HG02588 (cell line): Measurements from ENCODE around the gene CHMP4B.

Source experiments
- ATAC-seq: cut with Tn5 transposase; IDR thresholded peaks from one replicate; pipeline ENCODE4 v1.9.1; 2021; ENCODE audit warnings: mild to moderate bottlenecking, moderate library complexity; ENCODE audit not compliant: unreplicated experiment

The CHMP4B gene

DNA sequence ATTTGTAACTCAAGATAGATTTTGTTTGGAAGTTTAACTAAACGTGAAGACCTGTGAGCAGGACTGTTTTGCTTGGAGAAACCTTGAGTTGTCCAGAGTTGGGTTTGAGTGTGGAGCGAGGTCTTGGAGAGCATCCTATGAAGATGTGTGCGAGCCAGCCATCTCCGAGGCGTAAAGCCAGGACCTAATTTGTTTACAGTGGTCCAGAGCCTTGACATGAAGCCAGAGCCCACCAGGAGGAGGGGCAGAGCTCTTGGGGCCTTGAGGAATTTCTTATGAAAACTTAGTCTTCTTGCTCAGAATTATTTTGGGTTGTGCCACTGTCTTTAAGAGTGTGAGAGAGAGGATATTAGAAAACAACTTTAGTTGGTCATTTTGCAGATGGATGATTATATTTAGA lies 6.3 kb downstream of the CHMP4B start:
- ATAC-seq: no peak

DNA sequence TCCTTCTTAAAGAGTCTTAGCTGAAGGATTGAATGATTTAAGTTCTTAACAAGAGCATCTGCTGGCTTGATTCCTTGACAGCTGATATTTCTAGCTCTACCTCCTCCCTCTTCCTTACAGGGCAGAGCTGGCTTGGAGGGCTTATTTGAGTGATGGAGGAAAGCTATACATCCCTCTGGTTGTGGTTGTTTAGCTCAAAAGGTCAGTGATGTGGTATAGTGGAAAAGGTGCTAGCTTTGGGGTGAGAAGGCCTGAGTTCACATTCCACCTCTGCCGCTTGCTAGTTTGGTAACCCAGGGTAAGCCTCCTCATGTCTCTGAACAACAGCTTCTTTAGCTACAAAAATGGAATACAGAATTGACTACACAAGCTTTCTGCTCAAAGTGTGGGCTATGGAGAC lies 8.3 kb downstream of the CHMP4B start:
- no peak for ATAC-seq

DNA sequence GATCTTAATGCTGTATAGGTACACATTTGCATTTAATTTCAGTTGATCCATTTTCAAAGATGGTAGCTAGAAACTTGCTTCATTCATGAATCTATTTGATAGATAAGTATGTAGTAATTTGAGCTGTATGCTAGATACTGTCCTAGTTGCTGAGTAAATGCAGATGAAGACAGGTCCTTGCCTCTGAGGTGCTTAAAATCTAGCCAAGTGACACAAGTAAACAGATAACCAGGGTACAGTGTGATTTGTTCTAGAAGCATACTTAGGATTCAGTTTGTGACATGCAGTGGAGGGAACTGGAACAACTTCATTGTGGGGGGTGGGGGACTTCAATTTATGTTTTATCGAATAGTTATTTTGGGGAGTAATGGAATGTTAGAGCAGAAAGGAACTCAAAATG lies 9.2 kb downstream of the CHMP4B start:
- ATAC-seq: no peak

GRCh38 chr20:33821270-33821836 lies 10.2 kb downstream of the CHMP4B start:
- ATAC-seq: no peak

GRCh38 chr20:33822423-33822822 lies 11.3 kb downstream of the CHMP4B start:
- ATAC-seq: no peak

DNA sequence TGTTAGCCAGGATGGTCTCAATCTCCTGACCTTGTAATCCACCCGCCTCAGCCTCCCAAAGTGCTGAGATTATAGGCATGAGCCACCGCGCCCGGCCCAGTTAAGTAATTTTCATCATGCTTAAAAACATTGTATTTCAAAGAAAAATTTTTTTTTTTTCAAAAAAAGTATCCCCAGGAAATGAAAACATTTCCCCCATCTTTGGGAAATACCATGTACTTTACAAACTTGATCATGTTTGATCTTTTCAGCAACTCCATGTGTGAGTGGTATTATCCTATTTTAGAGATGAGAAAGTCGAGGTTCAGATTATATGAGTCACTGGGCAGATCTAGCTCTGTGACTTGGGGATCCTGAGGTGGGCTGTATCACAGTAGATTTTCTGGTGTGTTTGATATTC lies 11.8 kb downstream of the CHMP4B start:
- ATAC-seq: no peak

GRCh38 chr20:33824852-33825251 lies 13.7 kb downstream of the CHMP4B start:
- ATAC-seq: no peak

- ATAC-seq: no peak
Measured at GRCh38 chr20:33825340-33826269, 14.5 kb downstream of the CHMP4B start.

DNA sequence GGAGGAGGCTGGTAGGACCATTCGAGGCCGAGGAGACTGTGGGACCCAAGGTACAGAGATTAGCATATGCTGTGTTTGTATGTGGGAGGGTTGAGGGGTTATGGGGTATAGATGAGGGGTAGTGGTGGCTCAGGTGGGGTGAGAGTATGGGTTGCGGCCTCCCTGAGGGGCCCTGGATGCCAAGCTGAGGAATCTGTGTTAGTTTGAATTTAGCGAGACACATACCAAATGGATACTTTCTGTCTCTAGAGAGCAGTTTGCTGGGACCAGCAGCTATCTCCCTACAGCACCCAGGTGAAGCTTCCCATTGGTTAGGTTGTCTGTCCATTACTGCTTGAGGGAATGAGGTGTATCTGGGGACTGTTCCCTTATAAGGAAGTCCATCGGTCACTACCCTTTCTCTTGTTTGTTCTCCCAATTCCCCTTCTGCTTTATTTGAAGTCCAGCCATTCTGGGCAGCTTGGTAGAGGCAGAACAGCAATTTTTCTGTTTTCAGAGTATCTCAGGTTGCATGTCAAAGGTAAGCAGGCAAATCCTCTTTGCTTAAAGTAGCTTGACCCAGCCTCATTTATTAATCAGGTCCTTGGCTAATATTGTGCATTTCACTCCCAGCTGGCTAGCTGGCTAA lies 15.2 kb downstream of the CHMP4B start:
- ATAC-seq: no peak

DNA sequence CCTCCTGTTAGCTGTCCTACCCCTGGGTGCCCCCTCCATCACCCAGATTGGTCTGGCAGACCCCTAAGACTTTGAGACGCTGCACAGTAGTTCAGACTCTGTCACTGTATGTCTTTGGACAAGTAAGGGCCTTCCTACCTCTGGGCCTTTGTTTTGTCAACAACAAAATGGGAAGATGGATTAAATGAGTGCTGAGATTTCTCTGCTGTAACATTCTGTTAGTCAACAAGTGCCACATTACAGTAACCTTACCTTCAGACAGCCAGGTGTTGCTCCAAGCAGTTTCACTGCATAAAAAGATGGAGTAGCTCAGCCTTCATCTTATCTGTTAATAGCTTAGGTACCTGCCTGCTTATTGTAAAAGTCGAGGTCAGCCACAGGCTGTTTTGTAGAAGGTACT lies 16.0 kb downstream of the CHMP4B start:
- ATAC-seq: no peak

DNA sequence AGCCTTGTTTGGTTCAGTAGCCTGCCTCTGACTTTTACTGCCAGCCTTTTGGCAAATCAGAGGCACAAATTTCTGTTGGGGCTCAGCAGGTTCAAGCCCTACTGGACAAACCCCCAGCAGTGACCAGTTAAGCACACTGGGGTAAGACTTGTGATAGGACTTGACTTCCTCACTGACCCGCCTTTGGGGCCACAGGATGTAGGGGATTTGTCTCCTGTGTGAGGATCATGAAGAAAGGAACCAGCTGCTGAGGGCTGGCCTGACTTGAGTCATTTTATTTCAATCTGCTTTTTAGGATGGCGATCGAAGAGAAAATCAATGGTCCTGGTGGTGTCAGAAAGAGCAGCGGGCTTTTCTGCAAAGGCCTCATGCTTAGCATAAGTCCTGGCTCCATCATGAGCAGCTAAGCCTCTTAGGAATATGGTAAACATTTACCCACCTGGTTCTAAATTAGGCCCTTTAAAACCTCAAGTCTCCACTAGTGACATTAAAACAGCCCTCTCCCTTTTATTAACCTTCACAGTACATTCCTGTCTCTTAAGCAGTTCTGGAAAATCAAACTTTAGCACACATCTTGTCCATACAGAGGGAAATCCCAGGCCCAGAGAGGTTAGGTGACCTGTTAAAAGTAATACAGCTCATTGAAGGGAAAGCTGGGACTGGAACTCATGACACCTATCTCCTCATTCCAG lies 16.6 kb downstream of the CHMP4B start:
- no peak for ATAC-seq

- ATAC-seq: no peak
Measured at GRCh38 chr20:33828326-33828844, 17.2 kb downstream of the CHMP4B start.

GRCh38 chr20:33828967-33829560 lies 17.9 kb downstream of the CHMP4B start:
- no peak for ATAC-seq

DNA sequence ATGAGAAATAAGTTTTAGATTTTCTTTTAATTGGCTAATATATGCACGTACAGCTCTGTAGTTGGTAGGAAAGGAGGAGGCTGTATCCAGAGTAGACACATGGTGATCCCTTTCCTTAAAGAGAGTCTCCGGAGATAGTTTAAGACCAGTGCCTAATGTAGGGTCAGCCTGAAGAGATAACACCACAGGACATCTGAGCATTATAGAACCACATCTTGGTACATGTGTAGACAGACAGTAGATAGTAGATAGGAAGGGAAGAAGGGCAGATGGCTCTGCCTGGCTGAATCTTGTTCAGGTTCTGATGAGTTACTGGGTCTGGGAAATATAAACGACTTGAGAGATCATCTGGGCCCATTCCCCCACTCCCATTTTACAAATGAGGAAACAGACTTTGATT lies 18.5 kb downstream of the CHMP4B start:
- ATAC-seq: no peak

DNA sequence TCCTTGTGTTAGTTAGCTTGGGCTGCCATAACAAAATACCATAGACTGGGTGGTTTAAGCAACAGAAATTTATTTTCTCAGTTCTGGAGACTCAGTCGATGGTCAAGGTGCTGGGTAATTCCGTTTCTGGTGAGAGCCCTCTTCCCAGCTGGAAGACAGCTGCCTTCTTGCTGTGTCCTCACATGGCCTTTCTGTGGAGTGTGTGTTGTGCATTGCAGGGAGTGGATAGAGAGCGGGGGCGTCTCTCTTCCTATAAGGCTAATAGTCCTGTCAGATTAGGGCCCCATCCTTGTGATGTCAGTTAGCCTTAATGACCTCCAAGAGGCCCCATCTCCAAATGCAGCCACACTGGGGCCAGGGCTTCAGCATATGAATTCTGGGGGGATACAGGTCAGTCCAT lies 19.2 kb downstream of the CHMP4B start:
- ATAC-seq: no peak

DNA sequence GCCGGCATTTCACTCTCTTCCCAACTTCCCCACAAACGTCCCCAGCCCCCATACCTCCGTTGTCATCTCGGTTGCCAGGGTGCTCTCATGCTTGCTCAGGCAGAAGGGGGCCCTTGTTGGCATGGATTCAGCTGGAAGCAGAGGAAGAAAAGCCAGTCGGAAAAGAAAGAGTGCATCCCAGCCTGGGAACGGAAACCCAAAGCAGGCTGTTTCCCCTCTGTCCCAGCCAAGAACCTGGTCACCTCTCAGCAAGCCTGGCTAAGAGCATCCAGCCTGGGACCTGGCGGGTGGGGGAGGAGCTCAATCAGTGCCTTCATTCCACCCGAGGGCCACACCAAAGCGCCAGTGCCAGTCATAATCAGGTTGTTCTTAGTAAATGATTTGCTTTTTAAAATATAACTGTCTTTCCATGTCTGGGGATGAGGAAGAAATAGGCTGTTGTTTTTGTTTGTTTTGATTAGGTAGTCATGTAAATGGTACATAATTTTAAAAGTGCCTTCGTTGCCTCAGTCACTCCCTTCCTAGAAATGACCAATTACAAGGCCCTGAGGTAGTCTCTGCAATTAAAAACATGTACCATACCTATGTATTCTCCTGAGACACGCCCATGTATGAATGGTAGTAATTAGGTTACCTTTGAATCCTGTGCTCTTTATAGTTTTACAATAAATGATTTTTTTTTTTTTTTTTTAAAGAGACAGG lies 21.1 kb downstream of the CHMP4B start:
- no peak for ATAC-seq

DNA sequence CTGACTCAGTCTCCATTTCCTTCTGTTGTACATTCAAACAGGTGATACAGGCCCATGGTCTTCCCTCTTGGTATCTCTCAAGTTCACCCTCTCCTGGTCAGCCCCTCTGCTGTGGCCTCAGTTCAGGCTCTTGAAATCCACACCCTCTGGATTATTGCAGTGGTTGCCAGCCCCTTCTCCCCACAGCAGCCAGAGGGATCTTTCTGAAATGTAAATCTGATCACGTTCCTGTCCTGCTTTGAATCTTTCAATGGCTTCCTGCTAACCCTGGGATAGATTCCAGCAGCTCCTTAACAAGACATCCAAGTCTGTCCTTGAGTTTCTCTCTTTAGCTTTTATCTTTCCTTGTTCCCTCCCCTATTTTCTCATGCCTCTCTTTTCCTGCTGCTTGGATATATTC lies 22.2 kb downstream of the CHMP4B start:
- no peak for ATAC-seq

GRCh38 chr20:33835615-33836172 lies 24.5 kb downstream of the CHMP4B start:
- no peak for ATAC-seq

DNA sequence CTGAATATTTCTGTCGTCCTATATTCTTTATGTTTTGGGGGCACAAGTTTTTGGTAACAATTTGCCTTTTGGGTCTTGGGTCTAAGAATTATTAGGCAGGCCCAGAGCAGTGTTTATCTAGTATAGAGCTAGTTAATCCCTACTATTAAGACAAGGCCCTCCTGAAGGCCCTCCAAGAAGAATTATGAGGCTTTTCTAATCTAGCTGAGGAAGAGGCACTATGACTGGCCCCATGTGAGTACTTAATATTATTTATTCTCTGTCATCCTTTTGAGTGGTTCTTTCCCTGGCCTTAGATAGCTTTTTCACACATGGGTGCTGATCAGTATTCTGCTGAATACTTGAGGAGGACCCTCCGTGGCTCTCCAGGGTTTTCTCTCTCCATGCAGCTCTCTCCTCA lies 25.1 kb downstream of the CHMP4B start:
- no peak for ATAC-seq
